Omental fat pad (tissue), 4 donors: ENCODE measurements around the gene SFXN4. TPM values are rescaled to one million over a fixed set of nuclear protein-coding genes. Genes with fewer than 3 reads are reported as not detected.
"Not testable (repeated sequence)": the region's sequence is repeated elsewhere in the genome, so short reads cannot be mapped to it uniquely, and the experiment has no call there.

Experiments
- ATAC-seq: fragments of 150-250 bp; one replicate; pipeline ENCODE4 v1.9.1; 2016; ENCODE audit warnings: mild to moderate bottlenecking, moderate library complexity; ENCODE audit not compliant: low FRiP score
- DNase-seq: peaks from one replicate; pipeline ENCODE4 v3.0.0-alpha.2; 2019; ENCODE audit warnings: low spot score
- total RNA-seq, 4 donors: library from RNA; depleted of rRNA; stranded (reverse); fragments of >200 nt; gene quantifications; one replicate each; pipeline ENCODE4 v1.1.0, GENCODE V29; 2016
- TF ChIP-seq, protein P1 (sequence below), 3 donors: fragments of 450-650 bp; IDR thresholded peaks; one replicate each; pipeline ENCODE4 v1.5.1; 2016 to 2017; ENCODE audit warnings: antibody characterized with exemption in 3 of 3, mild to moderate bottlenecking in 3 of 3, moderate library complexity in 2 of 3

SFXN4 gene
- total RNA-seq, 4 donors from 2014 or later = 17.1 to 30.1 (median 24.2) TPM

DNA sequence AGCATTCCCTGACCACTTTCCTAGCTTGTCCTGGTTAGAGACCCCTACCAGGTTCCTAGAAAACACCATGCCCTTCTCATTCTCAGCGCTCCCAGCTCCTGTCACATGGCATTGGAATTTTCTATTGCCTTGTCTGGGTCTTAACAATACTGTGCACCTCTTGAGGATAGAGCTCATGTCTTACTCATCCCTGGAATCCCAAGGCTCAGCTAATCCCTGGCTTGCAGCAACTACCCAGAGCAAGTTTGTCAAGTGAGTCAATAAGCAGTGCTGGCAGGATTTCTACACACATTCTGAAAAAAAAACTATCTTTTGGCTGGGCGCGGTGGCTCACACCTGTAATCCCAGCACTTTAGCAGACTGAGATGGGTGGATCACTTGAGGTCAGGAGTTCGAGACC, 24.8 kb upstream of the SFXN4 start:
- no peak for DNase-seq
- ATAC-seq = peak; percentile 63

DNA sequence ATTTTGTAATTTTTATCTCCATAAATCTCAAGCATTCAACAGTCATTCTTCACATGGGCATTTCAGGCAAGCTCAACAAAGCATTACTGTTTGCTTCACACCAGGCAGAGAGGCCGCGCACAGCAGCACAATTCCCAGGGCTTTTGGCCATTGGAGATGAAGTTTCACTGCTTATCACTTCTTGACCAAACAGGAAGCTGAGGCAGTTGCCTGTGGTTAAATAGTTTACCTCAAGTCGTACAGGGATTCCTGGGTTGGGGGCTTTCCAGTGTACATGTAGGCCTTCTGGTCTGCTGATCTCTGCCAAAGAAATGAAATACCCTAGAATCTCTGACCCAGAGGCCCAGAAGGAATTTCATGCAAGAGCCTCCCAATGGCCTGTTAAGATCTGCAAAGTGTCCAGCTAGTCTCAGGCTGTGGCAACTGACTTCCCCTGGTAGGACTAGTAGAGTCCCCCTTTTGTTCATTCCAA, 24.3 kb upstream of the SFXN4 start:
- no peak for DNase-seq
- TF ChIP-seq, protein P1, sequence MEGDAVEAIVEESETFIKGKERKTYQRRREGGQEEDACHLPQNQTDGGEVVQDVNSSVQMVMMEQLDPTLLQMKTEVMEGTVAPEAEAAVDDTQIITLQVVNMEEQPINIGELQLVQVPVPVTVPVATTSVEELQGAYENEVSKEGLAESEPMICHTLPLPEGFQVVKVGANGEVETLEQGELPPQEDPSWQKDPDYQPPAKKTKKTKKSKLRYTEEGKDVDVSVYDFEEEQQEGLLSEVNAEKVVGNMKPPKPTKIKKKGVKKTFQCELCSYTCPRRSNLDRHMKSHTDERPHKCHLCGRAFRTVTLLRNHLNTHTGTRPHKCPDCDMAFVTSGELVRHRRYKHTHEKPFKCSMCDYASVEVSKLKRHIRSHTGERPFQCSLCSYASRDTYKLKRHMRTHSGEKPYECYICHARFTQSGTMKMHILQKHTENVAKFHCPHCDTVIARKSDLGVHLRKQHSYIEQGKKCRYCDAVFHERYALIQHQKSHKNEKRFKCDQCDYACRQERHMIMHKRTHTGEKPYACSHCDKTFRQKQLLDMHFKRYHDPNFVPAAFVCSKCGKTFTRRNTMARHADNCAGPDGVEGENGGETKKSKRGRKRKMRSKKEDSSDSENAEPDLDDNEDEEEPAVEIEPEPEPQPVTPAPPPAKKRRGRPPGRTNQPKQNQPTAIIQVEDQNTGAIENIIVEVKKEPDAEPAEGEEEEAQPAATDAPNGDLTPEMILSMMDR (IDR thresholded peaks at IDR 0.05) = no peak
- no peak for ATAC-seq

More for the DNA sequence above, 24.8 kb upstream of the SFXN4 start:
- TF ChIP-seq, protein P1 (IDR thresholded peaks at IDR 0.05) = no peak

DNA sequence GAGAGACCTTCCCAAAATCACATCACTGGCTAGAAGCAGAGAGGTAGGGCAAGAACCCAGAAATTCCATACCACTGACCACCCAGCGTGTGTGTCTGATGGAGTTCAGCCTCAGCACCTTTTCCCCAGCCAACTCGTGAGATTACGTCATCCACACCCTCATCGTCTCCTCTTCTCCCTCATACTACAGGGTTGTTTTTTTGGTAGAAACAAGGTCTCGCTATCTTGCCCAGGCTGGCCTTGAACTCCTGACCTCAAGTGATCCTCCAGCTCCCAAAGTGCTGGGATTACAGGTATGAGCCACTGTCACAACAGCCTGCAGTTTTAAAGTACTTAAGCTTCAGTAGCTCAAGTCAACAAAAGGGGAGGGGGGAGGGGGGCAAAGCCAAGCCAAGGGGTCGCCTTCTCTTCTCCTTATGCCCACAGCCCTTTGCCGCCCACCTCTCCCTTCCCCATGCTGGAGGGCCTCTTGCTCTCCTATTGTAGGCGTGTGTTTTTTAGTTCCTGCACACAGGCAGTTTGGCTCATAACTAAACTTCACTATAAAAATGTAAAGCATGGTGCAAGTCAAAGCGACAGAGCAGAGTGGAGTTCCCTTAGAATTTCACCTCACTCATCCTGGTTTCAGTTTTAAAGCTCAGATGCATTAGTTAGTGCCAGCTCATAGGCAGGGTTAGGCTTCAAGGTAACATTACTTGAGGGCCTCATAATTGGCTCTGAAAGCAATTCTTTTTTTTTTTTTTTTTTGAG, 18.3 kb upstream of the SFXN4 start:
- DNase-seq (no peak), ATAC-seq (no peak)
- TF ChIP-seq, protein P1 (IDR thresholded peaks at IDR 0.05) = no peak

DNA sequence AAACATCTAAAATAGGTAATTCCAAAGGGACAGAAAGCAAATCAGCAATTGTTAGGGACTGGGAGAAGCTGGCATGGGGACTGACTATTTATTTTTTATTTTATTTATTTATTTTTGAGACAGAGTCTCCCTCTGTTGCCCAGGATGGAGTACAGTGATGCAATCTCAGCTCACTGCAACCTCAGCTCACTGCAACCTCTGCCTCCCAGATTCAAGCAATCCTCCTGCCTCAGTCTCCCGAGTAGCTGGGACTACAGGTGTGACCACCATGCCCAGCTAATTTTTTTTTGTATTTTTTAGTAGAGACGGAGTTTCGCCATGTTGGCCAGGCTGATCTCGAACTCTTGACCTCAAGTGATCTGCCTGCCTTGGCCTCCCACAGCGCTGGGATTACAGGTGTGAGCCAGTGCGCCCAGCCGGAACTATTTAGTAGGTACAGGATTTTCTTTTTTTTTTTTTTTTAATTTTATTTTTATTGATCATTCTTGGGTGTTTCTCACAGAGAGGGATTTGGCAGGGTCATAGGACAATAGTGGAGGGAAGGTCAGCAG, 15.4 kb upstream of the SFXN4 start:
- not testable (repeated sequence) for DNase-seq, ATAC-seq

DNA sequence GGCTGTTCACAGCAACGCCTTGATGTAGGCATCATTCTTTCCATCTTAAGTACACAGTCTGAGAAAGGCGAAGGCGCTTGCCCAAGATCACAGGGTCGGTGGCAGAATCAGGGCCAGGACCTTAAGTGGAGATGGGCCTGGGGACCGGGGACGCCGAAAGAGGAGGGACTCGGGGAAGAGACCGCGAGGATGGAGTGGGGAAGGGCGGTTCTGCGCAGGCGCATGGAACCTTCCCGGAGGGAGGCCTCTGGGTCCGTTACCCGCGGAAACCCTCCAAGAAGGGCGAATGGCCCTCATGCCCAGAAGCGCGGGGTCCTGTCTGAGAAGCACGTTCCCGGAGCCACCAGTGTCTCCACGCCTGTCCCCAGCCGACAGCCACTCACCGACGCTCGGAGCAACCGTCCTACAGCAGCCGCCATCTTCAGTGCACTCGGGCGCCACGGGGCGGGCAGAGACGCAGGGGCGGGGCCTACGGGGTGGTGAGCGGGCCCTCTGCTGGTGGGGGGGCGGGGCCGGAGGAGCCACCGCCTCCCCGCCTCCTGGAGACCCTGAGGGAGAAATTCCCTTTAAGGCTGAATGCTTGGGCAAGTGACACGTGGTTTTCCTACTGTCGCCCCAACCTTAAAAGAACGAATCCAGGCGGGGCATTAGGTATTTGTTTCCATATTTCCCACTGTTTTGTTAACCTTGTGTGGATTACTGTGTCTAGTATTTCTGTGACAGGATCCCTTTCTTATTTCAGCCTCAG, 13.0 kb upstream of the SFXN4 start, which contains the start of gene PRDX3:
TSS of gene PRDX3 (minus strand) at position 441 of the 748 bp plus-strand sequence. CDS start at position 419, 22 bp downstream.
- TF ChIP-seq, protein P1 (IDR thresholded peaks at IDR 0.05) = no peak
- ATAC-seq (peak; percentile 100), DNase-seq (peak; percentile 89)

DNA sequence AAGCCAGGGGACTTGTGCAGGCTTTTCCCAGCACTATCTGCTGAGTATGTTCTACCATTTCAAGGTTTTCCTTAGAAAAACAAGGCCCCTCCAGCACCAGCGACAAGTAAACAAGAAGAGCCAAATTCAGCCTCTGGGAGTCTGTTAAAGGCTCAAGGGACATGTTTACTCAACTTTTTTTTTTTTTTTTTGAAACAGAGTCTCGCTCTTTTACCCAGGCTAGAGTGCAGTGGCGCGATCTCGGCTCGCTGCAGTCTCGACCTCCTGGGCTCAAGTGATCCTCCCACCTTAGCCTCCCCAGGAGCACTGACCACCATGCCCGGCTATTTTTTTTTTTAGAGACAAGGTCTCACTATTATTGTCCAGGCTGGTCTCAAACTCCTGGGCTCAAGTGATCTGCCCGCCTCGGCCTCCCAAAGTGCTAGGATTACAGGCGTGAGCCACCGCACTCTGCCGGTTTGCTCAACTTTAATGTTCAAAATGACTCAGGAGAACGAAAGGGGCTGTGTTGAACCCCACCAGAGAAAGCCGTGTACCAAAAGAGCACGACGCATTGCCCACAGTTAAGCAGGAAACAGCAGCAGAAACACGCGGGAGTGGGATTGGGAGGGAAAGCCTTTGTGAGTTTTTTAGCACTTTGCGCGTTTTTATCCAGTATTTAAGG, 12.3 kb upstream of the SFXN4 start:
- TF ChIP-seq, protein P1 (IDR thresholded peaks at IDR 0.05) = no peak
- DNase-seq = no peak
- peak; percentile 41 for ATAC-seq

DNA sequence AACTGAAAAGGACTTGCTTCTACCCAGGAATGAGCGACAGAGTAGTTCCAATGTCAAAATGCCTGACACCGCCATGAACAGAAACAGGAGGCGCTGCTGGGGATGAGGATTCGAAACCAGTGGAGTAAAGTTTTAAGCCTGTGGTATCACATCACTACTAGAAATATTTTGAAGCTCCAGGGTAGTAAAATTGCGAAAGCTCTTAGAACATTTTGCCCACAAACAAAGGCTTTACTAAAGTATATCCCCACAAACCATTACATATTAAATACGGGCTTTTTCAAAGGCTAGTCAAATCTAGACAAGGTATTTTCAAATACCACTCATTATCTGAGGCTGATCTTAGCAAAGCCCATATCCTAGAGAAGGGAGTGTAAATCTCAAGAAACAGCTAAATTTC, 10.7 kb upstream of the SFXN4 start:
- DNase-seq = no peak
- TF ChIP-seq, protein P1 (IDR thresholded peaks at IDR 0.05) = no peak
- ATAC-seq = no peak
